Measurements from ENCODE around the gene MSI2. TPM values are rescaled to one million over a fixed set of nuclear protein-coding genes. Genes with fewer than 3 reads are reported as not detected.

Gene MSI2
- total RNA-seq, 4 donors from 2014 or later: 19.7 to 35.8 (median 22.4) TPM

DNA sequence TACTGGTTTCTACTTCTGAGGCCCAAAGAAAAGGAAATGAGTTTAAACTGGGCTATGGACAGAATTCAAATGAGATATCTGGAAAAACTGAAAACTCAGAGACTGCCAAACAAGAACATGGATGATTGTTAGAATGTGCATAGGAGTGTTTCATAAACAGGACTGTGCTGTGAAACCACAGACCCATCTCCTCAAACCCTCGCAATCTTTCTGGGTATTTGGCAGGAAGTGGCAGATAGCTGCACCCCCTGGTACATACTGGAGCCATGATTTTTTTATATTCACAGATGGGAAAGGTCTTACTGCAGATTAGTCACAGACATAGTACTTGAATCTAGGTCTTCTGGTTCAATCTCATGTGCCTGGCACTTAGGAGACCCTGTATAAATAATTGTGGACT lies 343.8 kb downstream of the MSI2 start:
- TF ChIP-seq EP300 (IDR thresholded peaks at IDR 0.05) (no peak), POLR2AphosphoS5 (IDR thresholded peaks at IDR 0.05) (no peak)
- Histone ChIP-seq H3K4me3 (no peak overlapping the region), H3K4me1 (peaks cover 17% of the 10 kb centered on the region), H3K27ac (no peak overlapping the region), H3K36me3 (peaks cover 4% of the 10 kb centered on the region), H3K9me3 (no peaks in the 10 kb centered on the region), H3K27me3 (no peaks in the 10 kb centered on the region)
- no peak for DNase-seq (ENCODE audit: low spot score in 2 of 2)
- WGBS: 80% methylated on average over 1 of the region's 1 CpG

DNA sequence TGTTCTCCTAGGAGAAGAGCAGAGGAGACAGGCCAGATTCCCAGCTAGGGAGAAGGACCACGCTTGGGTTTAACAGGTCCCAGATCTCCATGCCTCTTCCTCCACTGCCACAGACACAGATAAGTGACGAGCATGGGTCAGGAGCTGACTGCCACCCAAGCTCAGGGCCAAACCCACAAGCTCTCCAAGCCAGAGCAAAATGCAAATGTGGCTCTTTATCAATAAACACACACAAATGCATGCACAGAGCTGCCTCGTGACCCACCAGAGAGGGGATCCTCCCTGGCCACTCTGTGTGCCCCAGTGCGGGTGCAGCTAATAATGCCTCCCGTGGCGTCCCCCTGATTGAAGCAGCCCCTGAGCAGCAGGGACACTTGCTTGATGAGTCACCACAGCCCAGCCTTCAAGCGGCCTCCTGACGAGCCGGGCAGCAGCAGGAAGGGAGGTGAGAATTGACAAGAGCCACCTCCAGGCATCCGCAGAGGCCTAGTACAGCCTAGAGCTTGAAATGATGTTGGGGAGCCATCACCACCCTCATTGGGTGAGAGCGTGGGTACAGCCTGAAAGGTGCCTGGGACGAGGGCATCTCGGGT lies 344.9 kb downstream of the MSI2 start:
- Histone ChIP-seq H3K9me3 (no peaks in the 10 kb centered on the region), H3K27ac (no peak overlapping the region), H3K36me3 (peaks cover 4% of the 10 kb centered on the region), H3K4me1 (peaks cover 28% of the 10 kb centered on the region), H3K4me3 (no peak overlapping the region), H3K27me3 (no peaks in the 10 kb centered on the region)
- WGBS: 93% methylated on average over 12 of the region's 13 CpGs
- TF ChIP-seq EP300 (IDR thresholded peaks at IDR 0.05) (no peak), POLR2AphosphoS5 (IDR thresholded peaks at IDR 0.05) (no peak), POLR2A (IDR thresholded peaks at IDR 0.05) (no peak)
- TF ChIP-seq, protein P1, sequence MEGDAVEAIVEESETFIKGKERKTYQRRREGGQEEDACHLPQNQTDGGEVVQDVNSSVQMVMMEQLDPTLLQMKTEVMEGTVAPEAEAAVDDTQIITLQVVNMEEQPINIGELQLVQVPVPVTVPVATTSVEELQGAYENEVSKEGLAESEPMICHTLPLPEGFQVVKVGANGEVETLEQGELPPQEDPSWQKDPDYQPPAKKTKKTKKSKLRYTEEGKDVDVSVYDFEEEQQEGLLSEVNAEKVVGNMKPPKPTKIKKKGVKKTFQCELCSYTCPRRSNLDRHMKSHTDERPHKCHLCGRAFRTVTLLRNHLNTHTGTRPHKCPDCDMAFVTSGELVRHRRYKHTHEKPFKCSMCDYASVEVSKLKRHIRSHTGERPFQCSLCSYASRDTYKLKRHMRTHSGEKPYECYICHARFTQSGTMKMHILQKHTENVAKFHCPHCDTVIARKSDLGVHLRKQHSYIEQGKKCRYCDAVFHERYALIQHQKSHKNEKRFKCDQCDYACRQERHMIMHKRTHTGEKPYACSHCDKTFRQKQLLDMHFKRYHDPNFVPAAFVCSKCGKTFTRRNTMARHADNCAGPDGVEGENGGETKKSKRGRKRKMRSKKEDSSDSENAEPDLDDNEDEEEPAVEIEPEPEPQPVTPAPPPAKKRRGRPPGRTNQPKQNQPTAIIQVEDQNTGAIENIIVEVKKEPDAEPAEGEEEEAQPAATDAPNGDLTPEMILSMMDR (IDR thresholded peaks at IDR 0.05): no peak
- DNase-seq (ENCODE audit: low spot score in 2 of 2): peak in 1 of 2 donors; percentile 74

DNA sequence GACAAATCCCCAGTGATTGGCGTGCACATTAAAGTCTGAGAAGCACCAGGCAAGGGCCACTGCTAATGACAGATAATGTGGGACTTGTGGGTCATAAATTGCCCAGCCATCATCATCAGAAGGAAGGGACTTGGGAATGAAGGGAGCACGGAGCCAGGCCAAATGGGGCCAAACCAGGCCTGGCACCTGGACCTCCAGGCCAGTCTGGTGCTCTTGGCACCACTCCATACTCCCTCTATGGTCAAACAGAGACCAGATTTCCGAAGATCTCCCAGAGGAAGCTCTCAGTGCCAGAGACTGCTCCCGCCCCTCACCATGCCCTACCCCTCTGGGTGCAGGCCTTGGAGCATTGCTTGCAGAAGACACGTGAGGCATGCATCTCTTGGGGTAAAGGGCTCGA lies 346.6 kb downstream of the MSI2 start:
- Histone ChIP-seq H3K4me3 (no peak overlapping the region), H3K4me1 (peaks cover 30% of the 10 kb centered on the region), H3K27ac (no peak overlapping the region), H3K9me3 (no peaks in the 10 kb centered on the region), H3K27me3 (no peaks in the 10 kb centered on the region), H3K36me3 (peaks cover 4% of the 10 kb centered on the region)
- TF ChIP-seq, protein P1 (IDR thresholded peaks at IDR 0.05): no peak
- WGBS: 96% methylated on average over 3 of the region's 6 CpGs
- peak in 1 of 2 donors; percentile 21 for DNase-seq (ENCODE audit: low spot score in 2 of 2)

GRCh38 chr17:57603546-57603945 lies 347.2 kb downstream of the MSI2 start:
- no peaks in the 10 kb centered on the region for H3K27me3 ChIP-seq
- peaks cover 35% of the 10 kb centered on the region for H3K4me1 ChIP-seq
- TF ChIP-seq, protein P1 (IDR thresholded peaks at IDR 0.05): no peak
- TF ChIP-seq POLR2A (IDR thresholded peaks at IDR 0.05): no peak
- TF ChIP-seq POLR2AphosphoS5 (IDR thresholded peaks at IDR 0.05): no peak
- no peak for TF ChIP-seq EP300 (IDR thresholded peaks at IDR 0.05)
- no peak overlapping the region for H3K4me3 ChIP-seq
- DNase-seq (ENCODE audit: low spot score in 2 of 2): peak in 1 of 2 donors; percentile 7
- 94% methylated on average over 3 of the region's 3 CpGs for WGBS
- no peaks in the 10 kb centered on the region for H3K9me3 ChIP-seq
- H3K36me3 ChIP-seq: peaks cover 4% of the 10 kb centered on the region
- no peak overlapping the region for H3K27ac ChIP-seq

DNA sequence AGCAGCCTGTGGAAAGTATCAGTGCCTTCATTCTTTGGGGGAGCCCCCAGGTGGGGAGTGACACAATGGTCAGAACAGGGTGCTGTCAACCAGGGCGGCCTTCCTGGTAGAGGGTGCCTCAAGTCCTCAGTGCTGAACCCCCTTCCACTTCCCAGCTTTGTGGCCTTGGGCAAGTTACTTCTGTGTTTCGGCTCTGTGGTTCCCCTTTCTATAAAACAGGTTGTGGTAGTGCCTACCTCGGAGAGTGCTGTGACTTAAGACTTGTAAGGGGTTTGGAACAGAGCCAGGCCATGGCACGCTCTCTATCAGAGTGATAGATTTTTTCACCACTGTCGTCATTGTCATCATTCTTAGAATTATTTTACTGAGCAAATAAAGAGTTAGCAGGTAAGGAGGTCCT lies 347.7 kb downstream of the MSI2 start:
- Histone ChIP-seq H3K27me3 (no peaks in the 10 kb centered on the region), H3K4me3 (no peak overlapping the region), H3K27ac (peak overlapping the region; percentile 37), H3K9me3 (no peaks in the 10 kb centered on the region), H3K36me3 (peaks cover 4% of the 10 kb centered on the region), H3K4me1 (peaks cover 35% of the 10 kb centered on the region)
- peak in 1 of 2 donors; percentile 78 for DNase-seq (ENCODE audit: low spot score in 2 of 2)
- TF ChIP-seq POLR2A (IDR thresholded peaks at IDR 0.05) (no peak), EP300 (IDR thresholded peaks at IDR 0.05) (no peak), POLR2AphosphoS5 (IDR thresholded peaks at IDR 0.05) (no peak)
- 74% methylated on average over 5 of the region's 5 CpGs for WGBS

DNA sequence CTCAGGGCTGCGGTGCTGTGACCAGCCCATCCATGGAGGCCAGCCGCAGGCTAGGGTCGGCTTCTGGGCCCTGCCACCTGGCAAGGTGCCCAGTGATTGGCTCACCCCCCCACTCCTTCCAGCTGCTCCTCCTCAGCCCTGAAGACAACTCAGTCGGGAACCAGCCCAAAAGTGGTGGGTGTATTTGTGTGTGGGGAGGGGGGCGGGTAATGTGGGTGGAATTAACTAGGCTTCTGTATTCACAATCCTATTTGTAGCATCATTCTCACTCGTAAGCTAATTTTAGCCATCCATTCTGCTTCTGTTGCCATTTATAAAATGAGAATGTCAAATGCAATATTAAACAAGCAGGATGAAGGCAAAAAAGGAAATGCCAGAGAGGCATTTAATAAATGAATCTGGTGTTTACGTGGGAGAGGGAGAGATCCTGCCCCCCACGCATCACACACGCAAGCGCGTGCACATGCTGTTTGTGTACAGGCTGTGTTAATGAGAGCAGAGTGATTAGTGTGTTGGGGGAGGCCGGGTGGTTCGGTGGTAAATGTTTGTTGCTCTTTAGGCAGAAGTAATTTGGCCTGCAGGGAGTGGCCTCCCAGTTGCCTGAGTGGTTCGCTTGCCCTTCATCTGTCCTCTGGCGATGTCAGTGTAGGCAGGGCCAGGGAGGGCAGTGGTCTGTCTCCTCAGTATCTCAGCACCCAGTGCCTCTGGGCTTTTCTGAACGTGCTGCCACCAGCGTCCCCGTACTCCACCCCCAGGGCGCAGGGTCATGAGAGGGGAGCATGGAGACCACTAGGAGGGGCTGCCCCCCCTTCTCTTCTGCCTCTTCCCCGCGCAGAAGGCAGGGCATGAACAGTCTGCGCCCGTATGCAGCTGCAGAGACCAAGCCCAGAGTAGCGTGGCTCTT lies 348.7 kb downstream of the MSI2 start:
- WGBS: 33% methylated on average over 22 of the region's 24 CpGs
- H3K4me1 ChIP-seq: peaks cover 38% of the 10 kb centered on the region

More for the DNA sequence above, 348.7 kb downstream of the MSI2 start:
- TF ChIP-seq POLR2AphosphoS5 (IDR thresholded peaks at IDR 0.05) (no peak), POLR2A (IDR thresholded peaks at IDR 0.05) (no peak), EP300 (IDR thresholded peaks at IDR 0.05) (no peak)
- TF ChIP-seq, protein P1 (IDR thresholded peaks at IDR 0.05): no peak
- peaks cover 4% of the 10 kb centered on the region for H3K36me3 ChIP-seq
- peak overlapping the region; percentile 10 for H3K4me3 ChIP-seq
- DNase-seq (ENCODE audit: low spot score in 2 of 2): peak in 1 of 2 donors; percentile 74
- no peaks in the 10 kb centered on the region for H3K9me3 ChIP-seq
- H3K27ac ChIP-seq: peak overlapping the region; percentile 37
- no peaks in the 10 kb centered on the region for H3K27me3 ChIP-seq

All from suprapubic skin (tissue), 4 donors.